CD4-positive, CD25-positive, alpha-beta regulatory T cell (primary cell): ENCODE results near the gene BCAP31. TPM values are rescaled to one million over a fixed set of nuclear protein-coding genes. Genes with fewer than 3 reads are reported as not detected.

Experiments used
- ATAC-seq, 2 donors: fragments of 150-1000 bp; cut with Tn5 transposase; one replicate each; pipeline ENCODE4 v1.10.0; 2021; ENCODE audit warnings: low read depth in 2 of 2, moderate number of reproducible peaks in 2 of 2, moderate library complexity in 1 of 2
- DNase-seq, 3 donors: peaks; one replicate each; pipeline versions ENCODE4 v3.0.0 to v3.0.0-alpha.2; 2012 to 2022; ENCODE audit warnings: mixed read lengths in 1 of 3
- H3K27ac ChIP-seq: one replicate; pipeline ENCODE4 v1.7.0; 2013; ENCODE audit warnings: mild to moderate bottlenecking, low read length; ENCODE audit not compliant: insufficient read depth, poor library complexity, severe bottlenecking
- H3K27me3 ChIP-seq: one replicate; pipeline ENCODE4 v1.7.0; 2013; ENCODE audit warnings: low read length; ENCODE audit not compliant: control insufficient read depth, insufficient read depth
- H3K36me3 ChIP-seq: one replicate; pipeline ENCODE4 v1.7.0; 2013; ENCODE audit warnings: mild to moderate bottlenecking, low read length, moderate library complexity; ENCODE audit not compliant: control insufficient read depth, insufficient read depth
- H3K4me1 ChIP-seq: 2 replicates; pipeline ENCODE4 v1.7.0; 2013; ENCODE audit warnings: mild to moderate bottlenecking, low read length; ENCODE audit not compliant: insufficient read depth, control insufficient read depth, poor library complexity, severe bottlenecking
- H3K4me3 ChIP-seq: one replicate; pipeline ENCODE4 v1.7.0; 2013; ENCODE audit warnings: low read depth, mild to moderate bottlenecking, low read length, moderate library complexity
- H3K9me3 ChIP-seq, 2 experiments: 1 replicate in 1 of 2; 2 replicates in 1 of 2; pipeline ENCODE4 v1.7.0; 2013; ENCODE audit warnings: low read length in 2 of 2, mild to moderate bottlenecking in 1 of 2, moderate library complexity in 1 of 2; ENCODE audit not compliant: control insufficient read depth in 2 of 2
- H3K27ac Mint-ChIP-seq, 3 donors: one replicate each; pipeline ENCODE4 v1.8.0; 2020 to 2022; ENCODE audit warnings: mild to moderate bottlenecking in 3 of 3, mixed read lengths in 3 of 3, moderate library complexity in 2 of 3
- H3K27me3 Mint-ChIP-seq: one replicate; pipeline ENCODE4 v1.8.0; 2022; ENCODE audit warnings: mild to moderate bottlenecking, mixed read lengths
- H3K36me3 Mint-ChIP-seq: one replicate; pipeline ENCODE4 v1.8.0; 2020; ENCODE audit warnings: mixed read lengths
- H3K4me1 Mint-ChIP-seq, 4 donors: one replicate each; pipeline ENCODE4 v1.8.0; 2020 to 2022; ENCODE audit warnings: mixed read lengths in 4 of 4, mild to moderate bottlenecking in 1 of 4
- H3K4me3 Mint-ChIP-seq, 4 donors: one replicate each; pipeline ENCODE4 v1.8.0; 2020 to 2022; ENCODE audit warnings: mild to moderate bottlenecking in 4 of 4, mixed read lengths in 4 of 4, moderate library complexity in 3 of 4
- H3K9me3 Mint-ChIP-seq, 7 donors: one replicate each; pipeline ENCODE4 v1.8.0; 2020 to 2022; ENCODE audit warnings: mixed read lengths in 7 of 7, mild to moderate bottlenecking in 3 of 7, moderate library complexity in 2 of 7
- polyA plus RNA-seq, 4 donors: library from polyadenylated mRNA; unstranded; fragments of 300-500 nt; fragmentation: Illumina TruSeq; gene quantifications; one replicate each; pipeline ENCODE4 v1.2.3, GENCODE V29; 2021
- total RNA-seq: library from RNA; stranded (reverse); gene quantifications from one replicate; pipeline ENCODE4 v1.2.3, GENCODE V29; 2022

BCAP31 gene
- total and polyA plus RNA-seq, 5 donors from 2014 or later: 99.9 to 318 (median 269) TPM

GRCh38 chrX:153669174-153669890 lies 54.9 kb downstream of the BCAP31 start:
- Histone ChIP-seq H3K36me3 (no peaks in the 10 kb centered on the region), H3K27me3 (no peaks in the 10 kb centered on the region), H3K4me3 (no peak overlapping the region), H3K27ac (no peak overlapping the region), H3K9me3 (no peaks in the 10 kb centered on the region), H3K4me1 (no peaks in the 10 kb centered on the region)
- Mint-ChIP-seq H3K27me3 (peaks cover 15% of the 10 kb centered on the region), H3K27ac (peak overlapping the region in 1 of 3 donors; percentile 52), H3K4me3 (no peak overlapping the region), H3K9me3 (peaks cover 0 to 1% (median 0%) of the 10 kb centered on the region in 7 donors), H3K36me3 (no peaks in the 10 kb centered on the region), H3K4me1 (peaks cover 0 to 9% (median 6%) of the 10 kb centered on the region in 4 donors)
- peak; percentile 10 to 38 (median 29) for DNase-seq
- no peak for ATAC-seq

GRCh38 chrX:153668423-153669173 lies 55.6 kb downstream of the BCAP31 start:
- Mint-ChIP-seq H3K4me1 (peaks cover 0 to 8% (median 6%) of the 10 kb centered on the region in 4 donors), H3K9me3 (peaks cover 0 to 1% (median 0%) of the 10 kb centered on the region in 7 donors), H3K4me3 (no peak overlapping the region), H3K36me3 (no peaks in the 10 kb centered on the region), H3K27ac (peak overlapping the region in 1 of 3 donors; percentile 5), H3K27me3 (peaks cover 12% of the 10 kb centered on the region)
- no peak for ATAC-seq
- Histone ChIP-seq H3K27me3 (no peaks in the 10 kb centered on the region), H3K4me1 (no peaks in the 10 kb centered on the region), H3K9me3 (no peaks in the 10 kb centered on the region), H3K27ac (no peak overlapping the region), H3K36me3 (no peaks in the 10 kb centered on the region), H3K4me3 (no peak overlapping the region)
- no peak for DNase-seq

- Histone ChIP-seq H3K4me3 (no peak overlapping the region), H3K4me1 (no peaks in the 10 kb centered on the region), H3K27me3 (no peaks in the 10 kb centered on the region), H3K27ac (no peak overlapping the region), H3K9me3 (no peaks in the 10 kb centered on the region), H3K36me3 (no peaks in the 10 kb centered on the region)
- DNase-seq (peak; percentile 58 to 72 (median 71)), ATAC-seq (peak; percentile 87 to 91)
- Mint-ChIP-seq H3K9me3 (peaks cover 0 to 1% (median 0%) of the 10 kb centered on the region in 7 donors), H3K4me3 (peak overlapping the region in 3 of 4 donors; percentile 48 to 91 (median 65)), H3K27me3 (peaks cover 12% of the 10 kb centered on the region), H3K27ac (peak overlapping the region in 1 of 3 donors; percentile 5), H3K36me3 (no peaks in the 10 kb centered on the region), H3K4me1 (peaks cover 0 to 8% (median 6%) of the 10 kb centered on the region in 4 donors)
Measured at GRCh38 chrX:153667956-153668396, 56.2 kb downstream of the BCAP31 start.

GRCh38 chrX:153667281-153667955 lies 56.8 kb downstream of the BCAP31 start:
- Mint-ChIP-seq H3K9me3 (peaks cover 0 to 2% (median 0%) of the 10 kb centered on the region in 7 donors), H3K36me3 (no peaks in the 10 kb centered on the region), H3K27me3 (peaks cover 16% of the 10 kb centered on the region), H3K27ac (peak overlapping the region in 1 of 3 donors; percentile 5), H3K4me3 (peak overlapping the region in 3 of 4 donors; percentile 48 to 91 (median 65)), H3K4me1 (peaks cover 0 to 8% (median 6%) of the 10 kb centered on the region in 4 donors)
- no peak for ATAC-seq
- Histone ChIP-seq H3K4me3 (no peak overlapping the region), H3K4me1 (no peaks in the 10 kb centered on the region), H3K9me3 (no peaks in the 10 kb centered on the region), H3K27ac (no peak overlapping the region), H3K27me3 (no peaks in the 10 kb centered on the region), H3K36me3 (no peaks in the 10 kb centered on the region)
- no peak for DNase-seq

- no peaks in the 10 kb centered on the region for H3K9me3 ChIP-seq
- Mint-ChIP-seq H3K36me3 (no peaks in the 10 kb centered on the region), H3K27ac (no peak overlapping the region), H3K4me3 (no peak overlapping the region), H3K4me1 (peaks cover 0 to 11% (median 6%) of the 10 kb centered on the region in 4 donors), H3K27me3 (peaks cover 27% of the 10 kb centered on the region), H3K9me3 (peaks cover 0 to 3% (median 0%) of the 10 kb centered on the region in 7 donors)
- no peak overlapping the region for H3K4me3 ChIP-seq
- DNase-seq (no peak), ATAC-seq (no peak)
- H3K27ac ChIP-seq: no peak overlapping the region
- no peaks in the 10 kb centered on the region for H3K4me1 ChIP-seq
- no peaks in the 10 kb centered on the region for H3K36me3 ChIP-seq
- no peaks in the 10 kb centered on the region for H3K27me3 ChIP-seq
Measured at GRCh38 chrX:153665726-153666306, 58.4 kb downstream of the BCAP31 start.

GRCh38 chrX:153662266-153662665 lies 61.9 kb downstream of the BCAP31 start:
- Histone ChIP-seq H3K4me1 (no peaks in the 10 kb centered on the region), H3K27me3 (no peaks in the 10 kb centered on the region), H3K9me3 (no peaks in the 10 kb centered on the region), H3K36me3 (no peaks in the 10 kb centered on the region), H3K27ac (no peak overlapping the region), H3K4me3 (no peak overlapping the region)
- Mint-ChIP-seq H3K27me3 (peaks cover 32% of the 10 kb centered on the region), H3K9me3 (peaks cover 0 to 6% (median 0%) of the 10 kb centered on the region in 7 donors), H3K27ac (no peak overlapping the region), H3K36me3 (no peaks in the 10 kb centered on the region), H3K4me3 (peak overlapping the region in 2 of 4 donors; percentile 41 to 62), H3K4me1 (peaks cover 0 to 5% (median 0%) of the 10 kb centered on the region in 4 donors)
- DNase-seq: peak; percentile 30 to 57 (median 53)
- ATAC-seq: no peak

GRCh38 chrX:153659268-153659667 lies 64.9 kb downstream of the BCAP31 start:
- H3K9me3 ChIP-seq: no peaks in the 10 kb centered on the region
- no peak for ATAC-seq
- Mint-ChIP-seq H3K4me1 (peaks cover 0 to 5% (median 0%) of the 10 kb centered on the region in 4 donors), H3K4me3 (no peak overlapping the region), H3K9me3 (peaks cover 0 to 6% (median 0%) of the 10 kb centered on the region in 7 donors), H3K36me3 (no peaks in the 10 kb centered on the region), H3K27me3 (peaks cover 38% of the 10 kb centered on the region), H3K27ac (no peak overlapping the region)
- DNase-seq: no peak
- no peaks in the 10 kb centered on the region for H3K36me3 ChIP-seq
- no peaks in the 10 kb centered on the region for H3K4me1 ChIP-seq
- H3K27me3 ChIP-seq: no peaks in the 10 kb centered on the region
- H3K4me3 ChIP-seq: no peak overlapping the region
- H3K27ac ChIP-seq: no peak overlapping the region
